B cell (primary cell): ENCODE data around the gene C3orf22. TPM values are rescaled to one million over a fixed set of nuclear protein-coding genes. Genes with fewer than 3 reads are reported as not detected.

ENCODE experiments used
- ATAC-seq: fragments of 200-7000 bp; cut with Tn5 transposase; one replicate; pipeline ENCODE4 v1.10.0; 2021; ENCODE audit warnings: low read depth, mild to moderate bottlenecking, moderate number of reproducible peaks, moderate library complexity
- CTCF ChIA-PET: fragments of 350-600 bp; sonication (Branson Sonifier 250); formaldehyde crosslinking; loops from one replicate; lab custom pipeline; 2021; ENCODE audit warnings: antibody characterized with exemption, inconsistent platforms; lab: Charles Lee
- POLR2A ChIA-PET: fragments of 350-600 bp; sonication (Branson Sonifier 250); formaldehyde crosslinking; loops from one replicate; lab custom pipeline; 2021; ENCODE audit warnings: antibody characterized with exemption; lab: Charles Lee
- DNase-seq: peaks from one replicate; pipeline ENCODE4 v3.0.0; 2013
- H2AFZ ChIP-seq: 2 replicates; pipeline ENCODE4 v1.6.1; 2012; ENCODE audit warnings: mild to moderate bottlenecking, low read depth, low read length; ENCODE audit not compliant: insufficient read depth, poor library complexity, severe bottlenecking
- H3K27ac ChIP-seq, 2 donors: 1 replicate in 1 of 2; 2 replicates in 1 of 2; pipeline ENCODE4 v1.5.1; 2012 to 2013; ENCODE audit warnings: low read length in 2 of 2, mild to moderate bottlenecking in 2 of 2, moderate library complexity in 1 of 2
- H3K27me3 ChIP-seq, 4 experiments: fragments of 200-600 bp in 1 of 4; sonication (generic) in 1 of 4; replicated peaks in 1 of 4; 1 replicate in 2 of 4; 2 replicates in 2 of 4; pipeline versions ENCODE4 v1.6.1 to v1.7.0; 2013 to 2016; ENCODE audit warnings: low read length in 3 of 4, mild to moderate bottlenecking in 2 of 4, mixed read lengths in 1 of 4, moderate library complexity in 1 of 4; ENCODE audit not compliant: insufficient read depth in 4 of 4, control insufficient read depth in 3 of 4; ENCODE audit errors: control extremely low read depth in 1 of 4
- H3K36me3 ChIP-seq, 2 experiments: replicated peaks in 1 of 2; 1 replicate in 1 of 2; 2 replicates in 1 of 2; pipeline versions ENCODE4 v1.6.1 to v1.7.1; 2013; ENCODE audit warnings: low read length in 1 of 2; ENCODE audit not compliant: insufficient read depth in 2 of 2, control insufficient read depth in 1 of 2; ENCODE audit errors: control extremely low read depth in 1 of 2, extremely low read depth in 1 of 2
- H3K4me1 ChIP-seq, 2 donors: fragments of 200-600 bp in 1 of 2; sonication (generic) in 1 of 2; 1 replicate in 1 of 2; 2 replicates in 1 of 2; pipeline versions ENCODE4 v1.5.1 to v1.6.1; 2013 to 2017; ENCODE audit warnings: low read length in 2 of 2; ENCODE audit not compliant: control insufficient read depth in 2 of 2, insufficient read depth in 2 of 2
- H3K4me2 ChIP-seq: replicated peaks from 2 replicates; pipeline ENCODE3; 2012; ENCODE audit warnings: mild to moderate bottlenecking, low read depth, low read length; ENCODE audit not compliant: poor library complexity, severe bottlenecking
- H3K4me3 ChIP-seq, 5 experiments: fragments of 200-600 bp in 1 of 5; sonication (generic) in 1 of 5; 1 replicate in 3 of 5; 2 replicates in 2 of 5; pipeline versions ENCODE4 v1.5.1 to v1.7.0; 2011 to 2016; ENCODE audit warnings: low read length in 4 of 5, mild to moderate bottlenecking in 4 of 5, low read depth in 2 of 5, control low read depth in 1 of 5, moderate library complexity in 1 of 5; ENCODE audit not compliant: insufficient read depth in 1 of 5; ENCODE audit errors: control extremely low read depth in 1 of 5, extremely low read depth in 1 of 5
- H3K79me2 ChIP-seq: fragments of 200-600 bp; sonication (generic); one replicate; pipeline ENCODE4 v1.6.0; 2016; ENCODE audit warnings: low read length; ENCODE audit not compliant: control insufficient read depth, insufficient read depth
- H3K9ac ChIP-seq: fragments of 200-600 bp; sonication (generic); 2 replicates; pipeline ENCODE4 v1.6.1; 2017; ENCODE audit warnings: mild to moderate bottlenecking, low read length, moderate library complexity
- H3K9me3 ChIP-seq, 3 donors: one replicate each; pipeline versions ENCODE4 v1.6.1 to v1.7.1; 2013; ENCODE audit warnings: low read length in 2 of 3; ENCODE audit not compliant: control insufficient read depth in 2 of 3, insufficient read depth in 1 of 3; ENCODE audit errors: control extremely low read depth in 1 of 3
- H4K20me1 ChIP-seq: 2 replicates; pipeline ENCODE4 v1.6.0; 2012; ENCODE audit warnings: mild to moderate bottlenecking, low read length; ENCODE audit not compliant: insufficient read depth, control insufficient read depth, poor library complexity, severe bottlenecking
- H3K27ac Mint-ChIP-seq: one replicate; pipeline ENCODE4 v1.8.0; 2021; ENCODE audit warnings: mixed read lengths
- H3K27me3 Mint-ChIP-seq: one replicate; pipeline ENCODE4 v1.8.0; 2021; ENCODE audit warnings: mixed read lengths
- H3K4me1 Mint-ChIP-seq: one replicate; pipeline ENCODE4 v1.8.0; 2021; ENCODE audit warnings: mixed read lengths
- H3K4me3 Mint-ChIP-seq: one replicate; pipeline ENCODE4 v1.8.0; 2021; ENCODE audit warnings: mixed read lengths
- H3K9me3 Mint-ChIP-seq: one replicate; pipeline ENCODE4 v1.8.0; 2022; ENCODE audit warnings: mixed read lengths; ENCODE audit not compliant: insufficient read depth
- CTCF ChIP-seq: fragments of 200-600 bp; IDR thresholded peaks from one replicate; pipeline ENCODE4 v1.8.0; 2022; ENCODE audit warnings: antibody characterized with exemption, mild to moderate bottlenecking
- EZH2 ChIP-seq: IDR thresholded peaks from 2 replicates; pipeline ENCODE4 v1.6.1; 2012; ENCODE audit warnings: borderline replicate concordance, low read depth, mild to moderate bottlenecking, moderate library complexity, low read length; ENCODE audit not compliant: insufficient read depth, poor library complexity, severe bottlenecking
- WGBS: methylation state at CpG from one replicate; pipeline ENCODE4 v1.1.5; 2013; ENCODE audit warnings: missing lambda C conversion rate; ENCODE audit not compliant: insufficient coverage; 5-methylcytosine and 5-hydroxymethylcytosine counted together
- intact Hi-C: fragments of 100-400 bp; cut with micrococcal nuclease; formaldehyde crosslinking; loops from one replicate; pipeline ENCODE4 v1.10.0; 2022
- polyA plus RNA-seq: library from polyadenylated mRNA; depleted of rRNA; stranded (reverse); fragments of >200 nt; gene quantifications from 2 replicates; pipeline ENCODE4 v1.2.3, GENCODE V29; 2012
- small RNA-seq: library from RNA; depleted of rRNA; stranded (forward); fragments of <200 nt; gene quantifications from one replicate; pipeline ENCODE3, GENCODE V24; 2012; ENCODE audit warnings: low replicate concordance, low read depth; ENCODE audit not compliant: insufficient read length
- total RNA-seq, 2 donors: library from RNA; stranded (reverse); fragments of 120-200 nt in 1 of 2; gene quantifications; 1 replicate in 1 of 2; 2 replicates in 1 of 2; pipeline versions ENCODE4 v1.2.3 to v1.2.4, GENCODE V29; 2013 to 2022

C3orf22 gene
- total and polyA plus RNA-seq, 2 donors (not counting 1 experiment from before 2014, with no cell fraction given) = not detected

- POLR2A ChIA-PET = no interaction called here
- Mint-ChIP-seq H3K4me1 (peaks cover 4% of the 10 kb centered on the region), H3K9me3 (no peaks in the 10 kb centered on the region), H3K4me3 (no peak overlapping the region), H3K27me3 (peaks cover 10% of the 10 kb centered on the region), H3K27ac (no peak overlapping the region)
- Histone ChIP-seq H3K4me2 (no peak overlapping the region), H3K4me1 (peaks cover 0 to 12% of the 10 kb centered on the region in 2 donors), H2AFZ (no peak overlapping the region), H3K27me3 (no peaks in the 10 kb centered on the region), H3K27ac (no peak overlapping the region), H3K9me3 (no peaks in the 10 kb centered on the region), H3K4me3 (no peak overlapping the region), H4K20me1 (no peaks in the 10 kb centered on the region), H3K9ac (no peak overlapping the region), H3K36me3 (no peaks in the 10 kb centered on the region), H3K79me2 (no peaks in the 10 kb centered on the region)
- TF ChIP-seq EZH2 (no peak), CTCF (no peak)
- DNase-seq (no peak), ATAC-seq (no peak)
- intact Hi-C loops = no loop called here
- WGBS = 72% methylated on average over 5 of the region's 5 CpGs
- CTCF ChIA-PET = no interaction called here
Measured at GRCh38 chr3:126501054-126501453, 57.7 kb downstream of the C3orf22 start.

GRCh38 chr3:126500016-126500415, 58.7 kb downstream of the C3orf22 start:
- WGBS = 98% methylated on average over 7 of the region's 7 CpGs
- Mint-ChIP-seq H3K4me1 (peaks cover 4% of the 10 kb centered on the region), H3K9me3 (no peaks in the 10 kb centered on the region), H3K27ac (no peak overlapping the region), H3K27me3 (peaks cover 6% of the 10 kb centered on the region), H3K4me3 (no peak overlapping the region)
- H3K79me2 ChIP-seq = no peaks in the 10 kb centered on the region
- H3K27ac ChIP-seq = no peak overlapping the region
- H3K4me3 ChIP-seq = no peak overlapping the region
- ChIA-PET CTCF (no interaction called here), POLR2A (no interaction called here)
- no peak for ATAC-seq
- no peaks in the 10 kb centered on the region for H3K36me3 ChIP-seq
- H4K20me1 ChIP-seq = no peaks in the 10 kb centered on the region
- peaks cover 0 to 12% of the 10 kb centered on the region in 2 donors for H3K4me1 ChIP-seq
- H3K27me3 ChIP-seq = no peaks in the 10 kb centered on the region
- H2AFZ ChIP-seq = no peak overlapping the region
- DNase-seq = no peak
- H3K9me3 ChIP-seq = no peaks in the 10 kb centered on the region
- no peak overlapping the region for H3K4me2 ChIP-seq
- TF ChIP-seq CTCF = no peak
- no peak for TF ChIP-seq EZH2
- H3K9ac ChIP-seq = no peak overlapping the region
- intact Hi-C loops = no loop called here

Small RNA genes lying within 50 kb of the gene (small RNA-seq; reads per million reads assigned to genes)
- gene RNA5SP138 = not detected

Other genes with a start within 250 kb of the C3orf22 start
- 0.83 and 2.2 TPM in 2 replicates for gene KLF15, start 201.5 kb downstream of the C3orf22 start, total RNA-seq
- 0.10 and 0.22 TPM in 2 replicates for gene KLF15, start 201.5 kb downstream of the C3orf22 start, polyA plus RNA-seq
- not detected in 2 replicates for gene CFAP100, start 164.0 kb downstream of the C3orf22 start, total RNA-seq
- not detected in 2 replicates for gene CFAP100, start 164.0 kb downstream of the C3orf22 start, polyA plus RNA-seq
- gene ZXDC, start 83.0 kb downstream of the C3orf22 start, total RNA-seq = 70.9 and 75.9 TPM in 2 replicates
- gene ZXDC, start 83.0 kb downstream of the C3orf22 start, polyA plus RNA-seq = 38.9 and 52.3 TPM in 2 replicates
- gene UROC1, start 41.2 kb downstream of the C3orf22 start, total RNA-seq = not detected in 2 replicates
- gene UROC1, start 41.2 kb downstream of the C3orf22 start, polyA plus RNA-seq = not detected in 2 replicates
- not detected in 2 replicates for gene CHST13, start 34.8 kb downstream of the C3orf22 start, total RNA-seq
- gene CHST13, start 34.8 kb downstream of the C3orf22 start, polyA plus RNA-seq = 0.07 and 0.09 TPM in 2 replicates
- 0.41 and 0.99 TPM in 2 replicates for gene TXNRD3, start 96.2 kb upstream of the C3orf22 start, total RNA-seq
- gene TXNRD3, start 96.2 kb upstream of the C3orf22 start, polyA plus RNA-seq = 0.15 and 0.33 TPM in 2 replicates
- 13.5 TPM in 2 replicates for gene CHCHD6, start 145.3 kb upstream of the C3orf22 start, total RNA-seq
- gene CHCHD6, start 145.3 kb upstream of the C3orf22 start, polyA plus RNA-seq = 8.0 and 8.1 TPM in 2 replicates